Ishikawa (cell line): Measurements from ENCODE around the gene FAAP100.

Experiments used
- EGR1 ChIP-seq: IDR thresholded peaks from 2 replicates; pipeline ENCODE4 v1.6.1; 2012
- RAD21 ChIP-seq: IDR thresholded peaks from 2 replicates; pipeline ENCODE4 v1.6.1; 2012; ENCODE audit warnings: low read depth
- USF1 ChIP-seq: IDR thresholded peaks from 2 replicates; pipeline ENCODE4 v1.6.1; 2012
- YY1 ChIP-seq: IDR thresholded peaks from 2 replicates; pipeline ENCODE4 v1.6.1; 2012; ENCODE audit warnings: low read depth

GRCh38 chr17:81541123-81541522, 11.0 kb downstream of the FAAP100 start:
- TF ChIP-seq USF1 (no peak), YY1 (no peak), EGR1 (no peak), RAD21 (no peak)
